Stimulated activated CD4-positive, alpha-beta T cell treated with anti-CD3 and anti-CD28 coated beads, Interleukin-1b, Interleukin-23, amount 100 ng/mL, for 48 hours (primary cell): ENCODE measurements around the gene TPGS2.
"Not testable (repeated sequence)": the region's sequence is repeated elsewhere in the genome, so short reads cannot be mapped to it uniquely, and the experiment has no call there.

ENCODE experiments used
- DNase-seq: peaks from one replicate; pipeline ENCODE4 v3.0.0-alpha.2; 2020

TPGS2 gene

GRCh38 chr18:36770315-36770946 is 58.4 kb downstream of the TPGS2 start:
- no peak for DNase-seq

- DNase-seq: no peak
Measured at GRCh38 chr18:36769611-36770314, 59.0 kb downstream of the TPGS2 start.

GRCh38 chr18:36769172-36769571 is 59.6 kb downstream of the TPGS2 start:
- no peak for DNase-seq

GRCh38 chr18:36766836-36767235 is 62.0 kb downstream of the TPGS2 start:
- DNase-seq: no peak

GRCh38 chr18:36762965-36763364 is 65.8 kb downstream of the TPGS2 start:
- not testable (repeated sequence) for DNase-seq

- no peak for DNase-seq
Measured at GRCh38 chr18:36762074-36762473, 66.7 kb downstream of the TPGS2 start.

GRCh38 chr18:36761186-36761698 is 67.6 kb downstream of the TPGS2 start:
- DNase-seq: no peak

- DNase-seq: no peak
Measured at GRCh38 chr18:36760598-36760997, 68.2 kb downstream of the TPGS2 start.

GRCh38 chr18:36759167-36759776 is 69.5 kb downstream of the TPGS2 start:
- no peak for DNase-seq

GRCh38 chr18:36758623-36759022 is 70.2 kb downstream of the TPGS2 start:
- DNase-seq: no peak

GRCh38 chr18:36757991-36758390 is 70.8 kb downstream of the TPGS2 start:
- no peak for DNase-seq

- DNase-seq: no peak
Measured at GRCh38 chr18:36757081-36757480, 71.7 kb downstream of the TPGS2 start.

- DNase-seq: no peak
Measured at GRCh38 chr18:36756242-36756641, 72.6 kb downstream of the TPGS2 start.

GRCh38 chr18:36752929-36753865 is 75.6 kb downstream of the TPGS2 start:
- DNase-seq: no peak

- no peak for DNase-seq
Measured at GRCh38 chr18:36745219-36745975, 83.4 kb downstream of the TPGS2 start.

GRCh38 chr18:36744261-36744876 is 84.4 kb downstream of the TPGS2 start:
- DNase-seq: no peak
